Activated naive CD4-positive, alpha-beta T cell treated with anti-CD3 and anti-CD28 coated beads for 36 hours (primary cell): Measurements from ENCODE around the gene TBC1D17. TPM values are rescaled to one million over a fixed set of nuclear protein-coding genes. Genes with fewer than 3 reads are reported as not detected.

ENCODE experiments used
- CTCF ChIA-PET: fragments of 350-600 bp; sonication (Branson Sonifier 250); formaldehyde crosslinking; loops from one replicate; lab custom pipeline; 2021; ENCODE audit warnings: antibody characterized with exemption; lab: Charles Lee
- DNase-seq: peaks from one replicate; pipeline ENCODE4 v3.0.0-alpha.2; 2020
- H3K27ac Mint-ChIP-seq: one replicate; pipeline ENCODE4 v1.8.0; 2021; ENCODE audit warnings: mild to moderate bottlenecking, mixed read lengths
- H3K27me3 Mint-ChIP-seq: one replicate; pipeline ENCODE4 v1.8.0; 2021; ENCODE audit warnings: low read depth, mixed read lengths
- H3K36me3 Mint-ChIP-seq: one replicate; pipeline ENCODE4 v1.8.0; 2021; ENCODE audit warnings: low read depth, mixed read lengths
- H3K4me1 Mint-ChIP-seq: one replicate; pipeline ENCODE4 v1.8.0; 2021; ENCODE audit warnings: low read depth, mixed read lengths
- H3K4me3 Mint-ChIP-seq: one replicate; pipeline ENCODE4 v1.8.0; 2021; ENCODE audit warnings: mild to moderate bottlenecking, moderate library complexity, mixed read lengths
- H3K9me3 Mint-ChIP-seq: one replicate; pipeline ENCODE4 v1.8.0; 2021; ENCODE audit warnings: mixed read lengths
- intact Hi-C: fragments of 100-400 bp; cut with micrococcal nuclease; formaldehyde crosslinking; loops from one replicate; pipeline ENCODE4 v1.15.1; 2023
- total RNA-seq, 2 experiments: library from RNA; stranded (reverse); gene quantifications; one replicate each; pipeline ENCODE4 v1.2.3, GENCODE V29; 2021

TBC1D17 gene
- total RNA-seq, 2 experiments from 2014 or later = 29.8 to 32.4 TPM

DNA sequence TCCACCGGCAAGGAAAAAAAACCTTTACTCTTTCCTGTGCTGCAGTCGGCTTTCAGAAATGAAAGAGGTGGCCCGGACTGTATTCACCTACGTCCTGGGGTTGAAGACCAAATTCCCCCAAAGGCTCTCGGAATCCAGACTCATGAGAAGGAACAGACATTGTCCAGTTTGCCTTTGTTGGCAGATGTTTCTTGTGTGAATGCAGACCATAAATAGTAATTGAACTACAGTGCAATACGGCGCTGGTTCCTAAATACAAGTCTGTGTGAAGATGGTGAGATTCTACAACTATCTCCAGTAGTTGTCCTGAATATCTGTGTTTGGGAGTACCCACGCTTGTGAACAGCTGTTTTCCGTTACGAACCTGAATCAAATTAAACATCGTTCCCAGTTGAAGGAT is 37.8 kb upstream of the TBC1D17 start:
- intact Hi-C loops = no loop called here
- Mint-ChIP-seq H3K27ac (no peak overlapping the region), H3K36me3 (peaks cover 14% of the 10 kb centered on the region), H3K4me3 (no peak overlapping the region), H3K4me1 (no peaks in the 10 kb centered on the region), H3K27me3 (no peaks in the 10 kb centered on the region), H3K9me3 (no peaks in the 10 kb centered on the region)
- CTCF ChIA-PET = no interaction called here
- DNase-seq = no peak

DNA sequence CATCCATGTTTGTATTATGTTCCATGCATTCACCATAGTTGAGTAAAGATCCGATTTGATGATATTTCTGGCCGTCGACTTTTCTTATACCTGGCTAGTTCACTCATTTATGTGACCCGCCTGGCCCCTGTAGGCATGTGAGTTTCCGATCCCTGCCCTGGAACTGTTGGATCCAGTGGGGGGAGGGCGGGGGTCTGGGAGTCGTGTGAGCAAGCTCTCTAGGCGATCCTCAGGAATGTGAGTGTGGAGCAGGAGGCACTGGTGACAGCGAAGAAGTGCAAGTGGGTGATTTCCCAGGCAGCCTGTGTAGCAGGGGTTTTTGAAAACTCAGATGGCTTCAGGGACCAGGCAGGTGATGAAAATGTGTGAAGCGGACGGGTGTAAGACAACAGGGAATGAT is 37.2 kb upstream of the TBC1D17 start:
- H3K9me3 Mint-ChIP-seq = no peaks in the 10 kb centered on the region
- peaks cover 12% of the 10 kb centered on the region for H3K36me3 Mint-ChIP-seq
- H3K4me3 Mint-ChIP-seq = no peak overlapping the region
- DNase-seq = no peak
- H3K4me1 Mint-ChIP-seq = no peaks in the 10 kb centered on the region
- CTCF ChIA-PET = no interaction called here
- no peak overlapping the region for H3K27ac Mint-ChIP-seq
- intact Hi-C loops = no loop called here
- no peaks in the 10 kb centered on the region for H3K27me3 Mint-ChIP-seq

DNA sequence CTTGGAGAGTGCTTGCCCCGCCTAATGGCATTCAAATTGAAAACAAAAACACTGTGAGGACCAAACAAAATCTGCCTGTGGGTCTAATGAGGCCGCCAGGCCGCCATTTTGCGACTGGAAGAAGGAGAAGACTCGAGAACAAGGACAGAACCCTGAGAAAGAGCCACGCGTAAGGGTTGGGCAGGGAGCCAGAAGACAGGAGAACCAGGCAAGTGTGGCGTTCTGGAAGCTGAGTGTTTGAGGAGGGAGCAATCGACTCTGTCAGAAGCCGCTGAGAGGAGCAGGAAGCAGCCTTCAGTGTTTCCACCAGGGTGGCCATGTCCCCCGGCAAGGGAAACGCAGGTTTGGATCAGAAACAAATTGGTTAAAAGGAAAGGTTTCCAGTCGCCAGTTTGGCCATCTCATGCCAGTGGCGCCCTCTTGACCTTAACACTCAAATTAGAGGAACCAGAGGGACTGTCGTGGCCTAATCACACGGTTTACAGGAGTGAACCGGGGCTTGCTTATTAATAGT is 36.7 kb upstream of the TBC1D17 start:
- CTCF ChIA-PET = no interaction called here
- Mint-ChIP-seq H3K27ac (no peak overlapping the region), H3K9me3 (no peaks in the 10 kb centered on the region), H3K27me3 (no peaks in the 10 kb centered on the region), H3K4me1 (no peaks in the 10 kb centered on the region), H3K4me3 (no peak overlapping the region), H3K36me3 (peaks cover 12% of the 10 kb centered on the region)
- DNase-seq = no peak
- intact Hi-C loops = no loop called here

DNA sequence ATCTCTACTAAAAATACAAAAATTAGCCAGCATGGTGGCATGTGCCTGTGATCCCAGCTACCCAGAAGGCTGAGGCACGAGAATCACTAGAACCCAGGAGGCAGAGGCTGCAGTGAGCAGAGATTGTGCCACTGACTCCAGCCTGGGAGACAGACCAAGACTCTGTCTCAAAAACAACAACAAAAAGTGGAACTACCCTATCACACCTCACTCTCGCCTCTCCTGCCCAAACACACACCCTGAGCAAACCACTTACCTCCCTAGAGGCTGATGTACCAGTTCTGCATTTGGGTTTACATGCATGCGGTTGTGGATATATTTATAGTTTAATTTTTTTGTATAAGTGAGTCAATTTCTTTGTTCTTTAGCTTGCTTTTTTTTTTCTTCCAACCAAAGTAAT is 34.2 kb upstream of the TBC1D17 start:
- Mint-ChIP-seq H3K4me3 (no peak overlapping the region), H3K4me1 (peaks cover 4% of the 10 kb centered on the region), H3K27ac (no peak overlapping the region), H3K9me3 (no peaks in the 10 kb centered on the region), H3K36me3 (peaks cover 4% of the 10 kb centered on the region), H3K27me3 (no peaks in the 10 kb centered on the region)
- CTCF ChIA-PET = no interaction called here
- no peak for DNase-seq
- intact Hi-C loops = no loop called here

DNA sequence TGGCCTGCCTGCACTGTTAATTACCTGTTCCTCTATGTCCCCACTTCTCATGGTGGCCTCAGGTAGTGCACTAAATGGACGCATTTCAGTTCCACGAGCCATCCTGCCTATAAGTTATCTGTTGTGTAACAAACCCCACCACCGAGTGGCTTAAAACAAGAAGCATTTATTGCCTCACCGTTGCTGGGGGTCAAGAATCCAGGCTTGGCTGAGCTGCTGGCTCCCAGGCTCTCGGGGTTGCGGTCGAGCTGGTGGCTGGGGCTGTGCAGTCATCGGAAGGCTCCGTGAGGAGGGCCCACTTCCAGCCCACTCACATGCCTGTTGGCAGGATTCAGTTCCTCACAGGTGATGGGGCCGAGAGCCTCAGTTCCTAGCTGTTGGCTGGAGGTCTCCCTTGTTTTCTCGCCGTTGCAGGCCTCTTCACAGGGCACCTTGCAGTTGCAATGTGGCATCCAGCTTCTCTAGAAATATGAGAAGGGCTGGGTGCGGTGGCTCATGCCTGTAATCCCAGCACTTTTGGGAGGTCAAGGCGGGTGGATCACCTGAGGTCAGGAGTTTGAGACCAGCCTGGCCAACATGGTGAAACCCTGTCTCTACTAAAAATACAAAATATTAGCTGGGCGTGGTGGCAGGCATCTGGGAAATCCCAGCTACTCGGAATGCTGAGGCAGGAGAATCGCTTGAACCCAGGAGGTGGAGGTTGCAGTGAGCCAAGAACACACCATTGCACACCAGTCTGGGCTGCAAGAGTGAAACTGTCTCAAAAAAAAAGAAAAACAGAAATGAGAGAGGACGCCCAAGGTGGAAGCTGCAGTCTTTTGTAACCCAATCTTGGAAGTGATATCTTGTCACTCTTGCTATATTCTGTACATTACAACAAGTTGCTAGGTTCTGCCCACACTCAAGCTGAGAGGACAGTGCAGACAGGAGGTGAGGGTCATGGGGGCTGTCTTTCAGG is 33.1 kb upstream of the TBC1D17 start:
- Mint-ChIP-seq H3K27ac (no peak overlapping the region), H3K9me3 (peaks cover 6% of the 10 kb centered on the region), H3K27me3 (no peaks in the 10 kb centered on the region), H3K4me3 (no peak overlapping the region), H3K36me3 (no peaks in the 10 kb centered on the region), H3K4me1 (peaks cover 15% of the 10 kb centered on the region)
- intact Hi-C loops = no loop called here
- no peak for DNase-seq
- CTCF ChIA-PET = interaction anchor here (0.6 kb wide), 2 partner anchors 276 to 1250 kb away, joined by 4 to 5 read pairs; no protein-coding TSS in a partner anchor

DNA sequence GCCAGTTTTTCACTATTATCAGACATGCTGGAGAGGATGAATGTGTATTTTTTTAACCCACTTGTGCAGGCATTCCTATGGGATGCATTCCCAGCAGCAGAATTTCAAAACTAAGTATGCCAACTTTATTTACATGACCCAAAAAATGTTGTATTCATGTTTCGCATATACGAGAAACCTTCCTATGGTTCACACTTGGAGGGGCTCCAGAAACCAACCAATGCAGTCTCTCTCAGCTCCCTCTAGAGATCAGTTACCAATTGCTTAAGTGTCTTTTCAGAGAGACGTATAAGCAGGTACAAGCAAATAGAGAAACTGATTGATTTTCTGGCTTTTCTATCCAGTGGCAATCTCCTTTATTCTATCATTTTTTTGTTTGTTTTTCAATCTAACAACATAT is 32.1 kb upstream of the TBC1D17 start:
- Mint-ChIP-seq H3K27ac (no peak overlapping the region), H3K36me3 (no peaks in the 10 kb centered on the region), H3K9me3 (peaks cover 12% of the 10 kb centered on the region), H3K27me3 (no peaks in the 10 kb centered on the region), H3K4me1 (peaks cover 23% of the 10 kb centered on the region), H3K4me3 (no peak overlapping the region)
- DNase-seq = no peak
- intact Hi-C loops = no loop called here
- CTCF ChIA-PET = interaction anchor here (0.6 kb wide), 1 partner anchor 1249 kb away, joined by 5 read pairs; no protein-coding TSS in a partner anchor

DNA sequence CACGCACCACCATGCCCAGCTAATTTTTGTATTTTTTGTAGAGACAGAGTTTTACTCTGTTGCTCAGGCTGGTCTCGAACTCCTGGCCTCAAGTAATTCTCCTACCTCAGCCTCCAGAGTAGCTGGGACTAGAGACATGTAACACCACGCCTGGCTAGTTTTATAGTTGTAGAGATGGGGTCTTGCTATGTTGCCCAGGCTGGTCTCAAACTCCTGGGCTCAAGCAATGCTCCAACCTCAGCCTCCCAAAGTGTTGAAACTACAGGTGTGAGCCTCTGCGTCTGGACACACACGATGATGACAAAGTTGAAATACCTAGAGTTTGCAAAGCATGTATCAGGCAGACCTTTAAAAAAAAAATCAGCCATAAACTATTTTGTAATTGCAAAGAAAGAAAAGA is 31.1 kb upstream of the TBC1D17 start:
- CTCF ChIA-PET = no interaction called here
- peaks cover 12% of the 10 kb centered on the region for H3K9me3 Mint-ChIP-seq
- no peak for DNase-seq
- no peaks in the 10 kb centered on the region for H3K36me3 Mint-ChIP-seq
- peaks cover 23% of the 10 kb centered on the region for H3K4me1 Mint-ChIP-seq
- intact Hi-C loops = no loop called here
- H3K27me3 Mint-ChIP-seq = no peaks in the 10 kb centered on the region
- no peak overlapping the region for H3K27ac Mint-ChIP-seq
- H3K4me3 Mint-ChIP-seq = no peak overlapping the region

DNA sequence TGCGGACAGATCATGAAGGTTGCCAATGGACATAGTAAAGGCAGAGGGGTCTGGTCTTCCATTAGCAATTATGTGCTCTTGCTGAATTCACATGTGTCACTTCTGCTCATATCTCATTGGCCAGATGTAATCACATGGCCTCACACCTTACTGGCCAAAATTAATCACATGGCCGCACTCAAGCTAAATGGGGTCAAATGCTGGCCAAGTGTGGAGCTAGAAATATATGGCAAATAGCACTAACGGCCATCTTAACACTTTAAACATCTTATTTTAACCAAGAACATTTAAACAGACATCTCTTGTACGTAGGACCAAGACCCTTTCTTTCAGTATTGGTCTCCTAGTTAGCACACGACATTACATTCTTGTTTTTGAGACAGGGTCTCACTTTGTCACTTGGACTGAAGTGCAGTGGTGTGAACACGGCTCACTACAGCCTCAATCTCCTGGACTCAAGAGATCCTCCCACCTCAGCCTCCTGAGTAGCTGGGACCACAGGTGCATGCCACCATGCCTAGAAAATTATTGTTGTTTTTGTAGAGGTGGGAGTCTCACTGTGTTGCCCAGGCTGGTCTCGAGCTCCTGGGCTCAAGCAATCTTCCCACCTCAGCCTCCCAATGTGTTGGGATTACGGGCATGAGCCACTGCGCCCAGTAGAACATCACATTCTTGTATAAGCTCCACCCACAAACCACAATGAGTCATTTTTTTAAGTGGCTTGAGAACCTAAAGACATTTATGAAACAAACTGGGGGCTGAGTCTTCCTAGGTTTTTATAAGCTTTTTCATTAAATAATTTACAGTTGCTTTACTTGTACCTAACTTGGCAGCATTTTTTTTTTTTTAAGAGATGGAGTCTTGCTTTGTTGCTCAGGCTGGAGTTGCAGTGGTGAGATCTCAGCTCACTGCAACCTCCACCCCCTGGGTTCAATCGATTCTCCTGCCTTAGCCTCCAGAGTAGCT is 29.5 kb upstream of the TBC1D17 start:
- no peak overlapping the region for H3K4me3 Mint-ChIP-seq

DNA sequence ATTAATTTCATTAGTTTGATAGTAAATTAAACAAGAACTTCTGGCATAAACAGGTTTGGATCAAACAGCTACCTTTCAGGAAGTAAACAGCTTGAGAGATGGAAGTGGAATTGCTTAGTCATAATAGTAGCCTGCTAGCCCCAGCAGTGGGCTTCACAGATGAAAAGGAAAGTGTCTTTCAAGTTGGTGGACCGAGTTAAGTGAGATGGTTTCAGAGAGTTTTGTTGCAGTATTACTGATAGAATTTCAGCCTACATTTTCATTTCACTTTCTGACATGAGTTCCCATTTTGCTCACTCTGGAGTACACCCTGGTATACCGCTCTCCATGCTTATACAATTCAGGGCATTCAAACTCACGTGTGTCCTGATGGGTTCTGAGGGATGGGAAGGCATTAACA is 28.6 kb upstream of the TBC1D17 start:
- DNase-seq = no peak
- H3K9me3 Mint-ChIP-seq = peaks cover 12% of the 10 kb centered on the region

More for the DNA sequence above, 29.5 kb upstream of the TBC1D17 start:
- H3K4me1 Mint-ChIP-seq = peaks cover 35% of the 10 kb centered on the region
- H3K27me3 Mint-ChIP-seq = no peaks in the 10 kb centered on the region
- DNase-seq = no peak
- CTCF ChIA-PET = interaction anchor here (0.6 to 0.9 kb wide), 3 partner anchors 43 to 100 kb away, joined by 3 read pairs; no protein-coding TSS in a partner anchor
- H3K9me3 Mint-ChIP-seq = peaks cover 12% of the 10 kb centered on the region
- intact Hi-C loops = no loop called here
- H3K36me3 Mint-ChIP-seq = no peaks in the 10 kb centered on the region
- H3K27ac Mint-ChIP-seq = no peak overlapping the region

DNA sequence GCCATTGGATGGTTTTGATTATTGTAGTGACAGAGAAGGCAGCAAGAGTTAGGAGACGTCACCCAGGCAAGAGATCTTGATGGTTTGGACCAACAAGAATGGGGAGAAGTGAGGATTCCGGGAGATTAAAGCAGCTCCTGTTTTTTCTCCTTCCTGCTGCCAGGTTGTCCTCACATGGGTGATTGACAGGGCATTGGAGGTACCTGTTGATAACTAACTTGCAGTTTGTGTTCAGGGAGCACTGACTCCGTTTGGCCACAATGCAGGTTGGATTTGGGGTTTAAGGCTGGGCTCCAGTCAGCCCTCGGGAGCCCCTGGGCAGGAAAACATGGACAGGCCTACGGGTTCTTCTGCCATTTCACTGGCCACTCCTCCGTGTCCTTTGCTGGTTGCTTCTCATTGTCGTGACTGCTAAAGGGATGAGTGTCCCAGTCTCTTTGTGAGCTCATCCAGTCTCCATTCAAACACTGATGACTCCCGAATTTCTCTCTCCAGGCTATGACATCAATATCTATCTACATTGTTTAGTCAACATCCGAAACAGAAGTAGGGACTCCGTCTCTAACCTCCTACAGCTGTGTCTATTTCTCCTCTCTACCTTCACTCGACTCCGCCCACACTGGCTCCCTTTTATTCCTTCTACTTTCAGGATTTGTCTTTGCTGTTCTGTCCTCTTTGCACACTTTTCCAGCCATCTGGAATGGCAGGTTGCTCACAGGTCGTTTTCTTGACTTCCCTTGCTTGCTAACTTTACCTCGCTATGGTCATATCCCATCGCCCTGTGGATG is 27.9 kb upstream of the TBC1D17 start:
- Mint-ChIP-seq H3K27ac (no peak overlapping the region), H3K36me3 (no peaks in the 10 kb centered on the region), H3K4me3 (peak overlapping the region; percentile 87), H3K4me1 (peaks cover 38% of the 10 kb centered on the region), H3K27me3 (no peaks in the 10 kb centered on the region), H3K9me3 (peaks cover 12% of the 10 kb centered on the region)
- intact Hi-C loops = loop anchor here (1.0 to 5.0 kb wide), 6 partner anchors 20 to 257 kb away; partner anchors contain the start of genes AKT1S1, FUZ, PRR12 and TBC1D17
- CTCF ChIA-PET = interaction anchor here (0.5 to 1.5 kb wide), 3 partner anchors 18 to 820 kb away, joined by 3 read pairs; partner anchors contain the start of gene PNKP
- DNase-seq = no peak

More for the DNA sequence above, 28.6 kb upstream of the TBC1D17 start:
- Mint-ChIP-seq H3K27ac (no peak overlapping the region), H3K36me3 (no peaks in the 10 kb centered on the region), H3K27me3 (no peaks in the 10 kb centered on the region), H3K4me1 (peaks cover 38% of the 10 kb centered on the region), H3K4me3 (no peak overlapping the region)
- intact Hi-C loops = no loop called here
- CTCF ChIA-PET = interaction anchor here (0.5 kb wide), 1 partner anchor 169 kb away, joined by 3 read pairs; no protein-coding TSS in a partner anchor

DNA sequence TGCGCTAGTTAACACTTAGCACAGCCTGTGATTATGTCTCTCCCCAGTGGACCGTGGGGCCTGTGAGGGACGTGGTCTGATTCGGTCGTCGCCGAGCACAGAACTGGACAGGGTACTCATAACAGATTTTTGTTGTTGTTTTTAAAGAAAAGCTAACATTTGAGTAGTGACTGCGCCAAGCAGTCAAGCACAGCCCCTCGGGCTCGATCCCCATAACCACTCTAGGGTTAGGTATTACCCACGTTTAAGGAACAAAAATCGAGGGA is 27.3 kb upstream of the TBC1D17 start:
- no peaks in the 10 kb centered on the region for H3K36me3 Mint-ChIP-seq

More for the DNA sequence above, 27.3 kb upstream of the TBC1D17 start:
- H3K9me3 Mint-ChIP-seq = peaks cover 12% of the 10 kb centered on the region
- intact Hi-C loops = loop anchor here (1.0 to 5.0 kb wide), 6 partner anchors 19 to 258 kb away; partner anchors contain the start of genes AKT1S1, FUZ, PRR12 and TBC1D17
- peak overlapping the region; percentile 95 for H3K27ac Mint-ChIP-seq
- peaks cover 38% of the 10 kb centered on the region for H3K4me1 Mint-ChIP-seq
- no peaks in the 10 kb centered on the region for H3K27me3 Mint-ChIP-seq
- peak overlapping the region; percentile 87 for H3K4me3 Mint-ChIP-seq
- DNase-seq = no peak
- CTCF ChIA-PET = interaction anchor here (0.6 to 1.5 kb wide), 4 partner anchors 17 to 820 kb away, joined by 3 to 6 read pairs (median 3); partner anchors contain the start of gene PNKP
